Measurements from ENCODE around the gene ACTR1A. TPM values are rescaled to one million over a fixed set of nuclear protein-coding genes. Genes with fewer than 3 reads are reported as not detected.

The ACTR1A gene
- total and polyA plus RNA-seq, 9 of the 15 experiments (the other 6 are each of a cell fraction or from before 2014, with no cell fraction given) = 36.3 to 77.2 (median 49.6) TPM

GRCh38 chr10:102449321-102450123, 53.0 kb downstream of the ACTR1A start (continued):
- TF ChIP-seq PRDM10 (IDR thresholded peaks at IDR 0.05; ENCODE audit: partially characterized antibody) = peak; percentile 77
- 0 out of 2 replicates have a peak, but pooled peaks have one; percentile 9 for TF ChIP-seq POLR2H (tag; IDR thresholded peaks at IDR 0.05; ENCODE audit: low read depth)
- no peak for TF ChIP-seq FOXO4 (CRISPR knock-in tag; IDR thresholded peaks at IDR 0.05)
- TF ChIP-seq ZHX1 (conservative IDR thresholded peaks at IDR 0.05; ENCODE audit: low read length) = no peak
- no peak for TF ChIP-seq HMBOX1 (IDR thresholded peaks at IDR 0.05)
- TF ChIP-seq ZNF121 (CRISPR knock-in tag; conservative IDR thresholded peaks at IDR 0.05) = no peak
- TF ChIP-seq SIN3A (IDR thresholded peaks at IDR 0.05; ENCODE audit: borderline replicate concordance in 2 of 2, control insufficient read depth in 1 of 2, low read depth in 2 of 2, low read length in 2 of 2) = no peak
- TF ChIP-seq GATA2 (CRISPR knock-in tag; IDR thresholded peaks at IDR 0.05) = no peak
- peak; percentile 93 for TF ChIP-seq ZNF384 (IDR thresholded peaks at IDR 0.05; ENCODE audit: low read depth, low read length)
- peak; percentile 31 for TF ChIP-seq TBP (optimal IDR thresholded peaks at IDR 0.05; ENCODE audit: low read depth, low read length)
- no peak for TF ChIP-seq ZNF512 (tag; IDR thresholded peaks at IDR 0.05)
- no peak for TF ChIP-seq TOE1 (IDR thresholded peaks at IDR 0.05; ENCODE audit: borderline replicate concordance)
- TF ChIP-seq TOE1 (CRISPR knock-in tag; IDR thresholded peaks at IDR 0.05; ENCODE audit: borderline replicate concordance, low read depth) = 0 out of 2 replicates have a peak, but pooled peaks have one; percentile 30
- no peak for TF ChIP-seq ZNF695 (CRISPR knock-in tag; IDR thresholded peaks at IDR 0.05)
- TF ChIP-seq ZNF79 (CRISPR knock-in tag; IDR thresholded peaks at IDR 0.05; ENCODE audit: low read depth) = no peak
- no peak for TF ChIP-seq SMARCC2 (IDR thresholded peaks at IDR 0.05; ENCODE audit: low read depth)
